HEK293 (cell line): Measurements from ENCODE around the gene ACAD8.

ENCODE experiments used
- CTCF ChIP-seq: fragments of 450-650 bp; formaldehyde crosslinking; IDR thresholded peaks from 2 replicates; pipeline ENCODE4 v1.5.1; 2016; ENCODE audit warnings: missing biosample characterization, missing genetic modification characterization
- ZNF24 ChIP-seq: fragments of 450-650 bp; formaldehyde crosslinking; IDR thresholded peaks from 2 replicates; pipeline ENCODE4 v1.5.1; 2016; ENCODE audit warnings: missing biosample characterization, missing genetic modification characterization

GRCh38 chr11:134267966-134268365, 14.6 kb downstream of the ACAD8 start:
- TF ChIP-seq CTCF (tag by site-specific recombination) (no peak), ZNF24 (no peak)
